COLO829 (cell line): Measurements from ENCODE around the gene EME2.

Source experiments
- DNase-seq: peaks from one replicate; pipeline ENCODE4 v3.0.0; 2012; ENCODE audit warnings: low spot score

Gene EME2

GRCh38 chr16:1818873-1819525 is 46.4 kb downstream of the EME2 start:
- no peak for DNase-seq

GRCh38 chr16:1819611-1820010 is 47.0 kb downstream of the EME2 start:
- no peak for DNase-seq

- DNase-seq, result no peak
Measured at GRCh38 chr16:1820096-1820945, 47.7 kb downstream of the EME2 start.

- DNase-seq, result no peak
Measured at GRCh38 chr16:1820946-1821290, 48.3 kb downstream of the EME2 start.

GRCh38 chr16:1821861-1822611 is 49.4 kb downstream of the EME2 start:
- DNase-seq, result no peak

- no peak for DNase-seq
Measured at GRCh38 chr16:1822801-1823200, 50.2 kb downstream of the EME2 start.

- DNase-seq, result no peak
Measured at GRCh38 chr16:1823821-1824220, 51.2 kb downstream of the EME2 start.

GRCh38 chr16:1825381-1825863 is 52.8 kb downstream of the EME2 start:
- no peak for DNase-seq
